Gastroesophageal sphincter (tissue), 3 donors: ENCODE data around the gene CLEC2D.
"Not testable (repeated sequence)": the region's sequence is repeated elsewhere in the genome, so short reads cannot be mapped to it uniquely, and the experiment has no call there.

ENCODE experiments used
- CTCF ChIP-seq, 4 experiments: fragments of 200-600 bp in 2 of 4; fragments of 450-650 bp in 2 of 4; sonication (generic) in 1 of 4; IDR thresholded peaks; one replicate each; pipeline ENCODE4 v1.5.1; 2017 to 2019; ENCODE audit warnings: antibody characterized with exemption in 4 of 4, mild to moderate bottlenecking in 2 of 4, moderate library complexity in 2 of 4
- EP300 ChIP-seq: sonication (generic); formaldehyde crosslinking; IDR thresholded peaks from one replicate; pipeline ENCODE4 v1.6.1; 2017; ENCODE audit warnings: antibody characterized with exemption, mild to moderate bottlenecking
- POLR2A ChIP-seq, 2 donors: fragments of 450-650 bp; IDR thresholded peaks; one replicate each; pipeline ENCODE4 v1.6.1; 2017; ENCODE audit warnings: antibody characterized with exemption in 2 of 2, mild to moderate bottlenecking in 2 of 2, moderate library complexity in 1 of 2
- POLR2AphosphoS5 ChIP-seq: sonication (generic); formaldehyde crosslinking; IDR thresholded peaks from one replicate; pipeline ENCODE4 v1.6.1; 2017; ENCODE audit warnings: antibody characterized with exemption

- TF ChIP-seq CTCF (IDR thresholded peaks at IDR 0.05); EP300; POLR2A (IDR thresholded peaks at IDR 0.05); POLR2AphosphoS5: not testable (repeated sequence)
Measured at GRCh38 chr12:9695661-9696060, 26.1 kb downstream of the CLEC2D start.
